NB4 (cell line): ENCODE measurements around the gene RGS6.

Experiments
- CTCF ChIP-seq: IDR thresholded peaks from one replicate; pipeline ENCODE4 v1.5.1; 2012; ENCODE audit warnings: low read depth, low read length
- POLR2A ChIP-seq: IDR thresholded peaks from 2 replicates; pipeline ENCODE4 v1.6.1; 2011; ENCODE audit warnings: mild to moderate bottlenecking; ENCODE audit not compliant: insufficient read length; ENCODE audit errors: extremely low read depth

- TF ChIP-seq POLR2A (no peak), CTCF (no peak)
Observed at GRCh38 chr14:72081137-72081536, 148.9 kb downstream of the RGS6 start.
